Hippocampal formation (tissue), 2 donors: ENCODE results near the gene MB21D2.
A peak's percentile ranks its signal among the peaks of the same experiment; 100 is the strongest.
"Not testable (repeated sequence)": the region's sequence is repeated elsewhere in the genome, so short reads cannot be mapped to it uniquely, and the experiment has no call there.

ENCODE experiments used
- DNase-seq, 2 donors: peaks; one replicate each; lab custom pipeline; 2025; lab: John Stamatoyannopoulos, UW

MB21D2 gene, protein sequence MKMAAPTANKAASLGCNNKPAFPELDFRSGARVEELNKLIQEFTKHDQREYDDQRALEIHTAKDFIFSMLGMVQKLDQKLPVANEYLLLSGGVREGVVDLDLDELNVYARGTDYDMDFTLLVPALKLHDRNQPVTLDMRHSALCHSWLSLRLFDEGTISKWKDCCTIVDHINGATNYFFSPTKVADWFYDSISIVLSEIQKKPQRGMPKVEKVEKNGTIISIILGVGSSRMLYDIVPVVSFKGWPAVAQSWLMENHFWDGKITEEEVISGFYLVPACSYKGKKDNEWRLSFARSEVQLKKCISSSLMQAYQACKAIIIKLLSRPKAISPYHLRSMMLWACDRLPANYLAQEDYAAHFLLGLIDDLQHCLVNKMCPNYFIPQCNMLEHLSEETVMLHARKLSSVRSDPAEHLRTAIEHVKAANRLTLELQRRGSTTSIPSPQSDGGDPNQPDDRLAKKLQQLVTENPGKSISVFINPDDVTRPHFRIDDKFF

GRCh38 chr3:192917404-192918274 lies at the start of gene MB21D2:
Gene MB21D2, minus strand, starts transcription at chr3:192917856. Its CDS starts 16 bp downstream, at chr3:192917840.
- peak; percentile 81 to 83 for DNase-seq

DNA sequence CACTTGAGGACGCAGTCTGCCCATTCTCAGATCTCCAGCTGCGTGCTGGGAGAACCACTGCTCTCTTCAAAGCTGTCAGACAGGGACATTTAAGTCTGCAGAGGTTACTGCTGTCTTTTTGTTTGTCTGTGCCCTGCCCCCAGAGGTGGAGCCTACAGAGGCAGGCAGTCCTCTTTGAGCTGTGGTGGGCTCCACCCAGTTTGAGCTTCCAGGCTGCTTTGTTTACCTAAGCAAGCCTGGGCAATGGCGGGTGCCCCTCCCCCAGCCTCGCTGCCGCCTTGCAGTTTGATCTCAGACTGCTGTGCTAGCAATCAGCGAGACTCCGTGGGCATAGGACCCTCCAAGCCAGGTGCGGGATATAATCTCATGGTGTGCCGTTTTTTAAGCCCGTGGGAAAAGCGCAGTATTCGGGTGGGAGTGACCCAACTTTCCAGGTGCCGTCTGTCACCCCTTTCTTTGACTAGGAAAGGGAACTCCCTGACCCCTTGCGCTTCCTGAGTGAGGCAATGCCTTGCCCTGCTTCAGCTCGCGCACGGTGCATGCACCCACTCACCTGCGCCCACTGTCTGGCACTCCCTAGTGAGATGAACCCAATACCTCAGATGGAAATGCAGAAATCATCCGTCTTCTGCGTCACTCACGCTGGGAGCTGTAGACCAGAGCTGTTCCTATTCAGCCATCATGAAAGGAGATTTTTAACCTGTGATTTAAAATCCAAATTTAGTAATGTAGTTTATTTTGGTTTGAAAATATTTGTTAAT lies 47.5 kb upstream of the MB21D2 start:
- DNase-seq: not testable (repeated sequence)

GRCh38 chr3:192959773-192960172 lies 42.1 kb upstream of the MB21D2 start:
- DNase-seq: no peak

DNA sequence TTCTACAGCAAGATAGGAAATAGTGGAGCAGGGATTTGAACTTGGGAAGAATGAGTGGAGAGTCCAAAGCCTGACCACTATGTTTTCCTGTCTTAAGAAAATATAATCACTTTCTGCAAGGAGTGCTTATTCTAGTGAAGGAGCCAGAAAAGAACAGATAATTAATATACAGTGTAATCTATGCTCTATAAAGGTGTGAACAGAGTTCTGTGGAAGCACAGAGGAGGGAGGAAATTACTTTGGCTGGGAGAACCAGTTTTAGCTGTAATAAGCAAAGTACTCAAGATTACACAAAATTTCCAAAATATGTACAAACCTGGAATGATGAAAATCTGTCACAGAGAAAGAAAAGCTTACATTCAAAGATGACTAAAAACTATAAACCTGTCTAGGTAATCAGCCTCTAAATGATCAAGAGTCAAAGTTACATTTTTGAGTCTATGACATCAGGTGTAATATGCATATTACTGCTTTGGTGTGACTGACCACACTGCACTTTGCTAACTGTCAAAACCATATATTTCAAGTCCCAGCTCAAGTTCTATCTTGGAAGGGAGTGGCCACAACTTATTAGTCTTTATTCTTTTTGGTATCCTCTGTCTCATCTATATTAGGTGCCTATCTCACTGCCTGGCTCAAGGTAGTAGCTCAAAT lies 40.7 kb upstream of the MB21D2 start:
- DNase-seq: no peak

DNA sequence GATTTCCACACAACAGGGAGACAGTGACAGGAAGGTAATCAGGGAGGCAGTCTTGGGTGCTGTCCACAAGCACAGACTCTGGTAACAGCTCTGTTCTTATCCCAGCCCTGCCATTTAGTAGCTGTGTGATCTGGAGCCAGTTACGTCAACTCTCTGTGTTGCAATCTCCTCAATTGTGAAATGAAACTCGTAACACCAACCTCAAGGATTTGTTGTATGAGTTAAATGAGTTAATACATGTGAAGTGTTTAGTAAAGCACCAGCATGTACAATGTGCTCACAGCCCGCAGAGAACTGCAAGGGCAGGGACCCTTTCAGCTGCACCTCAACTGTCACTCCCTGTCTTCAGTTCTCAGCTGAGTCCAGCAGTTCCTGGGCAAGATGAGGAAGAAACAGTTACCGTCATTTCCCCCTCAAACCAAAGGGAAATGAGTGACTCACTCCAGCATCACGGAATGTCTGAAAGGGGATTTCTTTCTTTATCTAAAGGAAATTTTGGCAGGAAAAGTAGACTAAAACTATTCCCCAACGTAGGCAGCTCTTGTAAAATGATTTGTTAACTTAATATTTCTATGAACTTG lies 39.9 kb upstream of the MB21D2 start:
- peak; percentile 4 to 15 for DNase-seq

GRCh38 chr3:192953926-192954325 lies 36.3 kb upstream of the MB21D2 start:
- DNase-seq: no peak

- DNase-seq: no peak
Measured at GRCh38 chr3:192947421-192947820, 29.8 kb upstream of the MB21D2 start.

- no peak for DNase-seq
Measured at GRCh38 chr3:192943393-192943792, 25.7 kb upstream of the MB21D2 start.

- DNase-seq: no peak
Measured at GRCh38 chr3:192942625-192943024, 25.0 kb upstream of the MB21D2 start.

- DNase-seq: no peak
Measured at GRCh38 chr3:192940129-192940528, 22.5 kb upstream of the MB21D2 start.

DNA sequence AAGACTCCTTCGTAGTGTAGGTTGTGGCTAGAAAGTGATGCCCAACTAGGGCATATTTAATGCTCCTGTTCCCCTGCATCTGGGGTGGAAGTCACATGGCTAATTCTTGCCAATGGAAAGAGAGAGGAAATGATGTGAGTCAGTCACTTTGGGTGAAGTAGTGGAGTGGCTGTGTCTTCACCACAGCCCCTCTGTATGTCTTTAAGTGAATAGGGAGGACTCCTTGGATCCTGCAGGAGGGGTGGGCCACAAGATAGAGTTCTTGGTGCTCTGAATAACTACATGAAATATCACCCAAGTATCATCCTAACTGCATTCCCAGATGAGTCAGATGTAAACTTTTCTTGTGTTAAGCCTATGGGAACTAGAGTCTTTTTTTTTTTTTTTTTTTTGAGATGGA lies 17.8 kb upstream of the MB21D2 start:
- DNase-seq: no peak

GRCh38 chr3:192933779-192934460 lies 16.3 kb upstream of the MB21D2 start:
- DNase-seq: no peak

GRCh38 chr3:192933259-192933658 lies 15.6 kb upstream of the MB21D2 start:
- no peak for DNase-seq

DNA sequence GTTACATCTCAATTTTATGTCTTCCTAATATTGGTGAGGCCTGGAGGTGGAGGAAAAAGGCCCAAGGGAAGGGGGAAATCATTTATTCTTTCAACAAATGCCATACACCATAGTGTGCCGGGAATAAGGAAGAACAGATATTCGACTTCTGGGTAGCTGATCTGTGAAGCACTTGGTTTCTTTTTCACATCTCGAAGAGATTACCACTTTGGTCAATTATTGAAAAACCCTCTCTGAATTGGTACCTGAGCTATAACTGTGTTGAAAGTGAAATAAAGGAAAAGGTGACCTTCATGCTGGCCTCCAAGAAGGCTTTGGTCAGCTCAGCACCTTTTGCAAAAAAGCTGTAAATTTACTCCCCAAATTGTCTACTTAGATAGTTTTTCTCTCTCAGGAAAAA lies 14.2 kb upstream of the MB21D2 start:
- DNase-seq: no peak

DNA sequence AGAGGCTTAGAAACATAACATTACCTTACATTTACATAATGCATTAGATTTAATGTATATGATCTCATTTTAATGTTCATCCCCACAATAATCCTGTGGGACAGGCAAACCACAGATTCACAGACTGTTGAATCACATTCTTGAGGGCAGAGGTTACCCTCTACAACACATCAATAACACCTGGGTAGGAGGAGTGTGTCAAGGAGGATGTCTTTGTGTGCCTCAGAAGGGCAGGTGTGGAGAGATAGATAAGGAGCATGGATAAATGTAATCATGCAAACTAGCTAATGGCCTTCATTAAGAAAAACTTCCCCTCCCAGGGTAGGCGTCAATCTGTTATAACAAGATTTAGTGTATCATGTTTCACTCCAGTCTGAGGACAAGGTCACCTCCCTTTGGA lies 12.9 kb upstream of the MB21D2 start:
- no peak for DNase-seq

DNA sequence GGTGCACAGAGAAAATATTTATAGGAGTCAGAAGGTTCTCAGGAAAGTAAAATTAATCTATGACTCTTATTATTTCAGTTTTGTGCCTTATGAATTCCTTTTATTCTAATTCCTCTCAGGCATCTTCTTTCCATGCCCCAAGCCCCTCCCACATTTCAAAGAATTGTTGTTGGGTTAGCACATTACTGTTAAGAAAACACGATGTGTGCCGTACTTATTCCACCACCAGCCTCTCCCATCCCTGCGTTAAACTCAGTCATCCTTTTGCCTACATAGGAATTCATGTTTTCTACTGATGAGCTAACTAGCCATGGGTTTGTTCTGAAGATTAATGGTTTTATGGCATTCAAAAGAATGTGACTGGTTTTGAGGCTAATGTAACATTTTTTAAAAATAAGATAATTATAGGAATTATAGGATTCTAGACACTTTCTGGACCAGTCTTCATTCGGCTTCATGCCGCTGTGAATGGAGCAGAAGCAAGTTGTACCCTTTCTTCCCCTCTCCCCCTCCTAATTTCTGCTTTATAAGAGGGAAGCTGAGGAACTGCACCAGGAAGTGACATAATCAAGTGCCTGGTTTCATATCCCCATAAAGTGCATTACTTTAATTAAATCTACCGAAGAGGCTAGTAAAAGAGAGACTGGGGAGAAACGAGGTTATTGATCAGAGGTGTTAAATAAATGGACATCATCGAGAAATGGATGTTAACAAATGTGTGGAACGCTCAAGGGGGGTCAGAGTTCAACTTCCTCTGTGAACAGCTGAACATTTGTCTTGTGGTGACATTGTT lies 12.3 kb upstream of the MB21D2 start:
- DNase-seq: no peak

GRCh38 chr3:192929146-192929545 lies 11.5 kb upstream of the MB21D2 start:
- DNase-seq: no peak

DNA sequence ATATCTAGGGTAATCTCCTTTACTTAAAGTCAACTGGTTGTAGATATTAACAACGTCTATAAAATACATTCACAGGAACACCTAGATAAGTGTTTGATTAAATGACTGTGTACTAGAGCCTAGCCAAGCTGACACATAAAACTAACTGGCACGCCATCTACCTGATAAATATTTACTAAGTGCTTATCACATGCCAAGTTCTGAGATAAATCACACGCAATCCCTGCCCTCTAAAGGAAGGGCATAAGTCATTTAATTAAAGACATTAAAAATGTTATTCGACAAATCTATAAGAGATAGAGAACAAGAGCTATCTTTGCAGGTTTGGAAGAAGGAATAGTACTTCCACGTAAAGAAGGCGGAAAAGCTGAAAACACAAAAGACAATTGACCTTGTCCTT lies 11.1 kb upstream of the MB21D2 start:
- no peak for DNase-seq

- no peak for DNase-seq
Measured at GRCh38 chr3:192928016-192928415, 10.4 kb upstream of the MB21D2 start.

DNA sequence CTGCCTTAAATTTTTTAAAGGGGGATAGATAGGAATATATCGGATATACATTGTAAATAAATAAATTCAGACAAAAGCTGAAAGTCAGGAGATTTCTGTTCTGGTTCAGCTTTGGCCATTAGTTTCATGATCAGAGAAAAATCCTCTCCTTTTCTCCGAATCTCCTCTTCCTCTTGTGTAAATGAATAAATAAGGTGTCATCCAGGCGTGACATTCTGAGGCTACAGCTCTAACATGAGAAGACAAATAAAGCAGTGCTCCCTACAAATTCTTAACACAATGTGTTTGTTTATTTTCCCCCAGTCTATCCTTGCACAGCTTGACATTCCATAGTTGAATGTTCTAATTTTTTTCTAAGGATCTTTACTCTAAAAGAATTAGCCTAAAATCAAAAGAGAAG lies 9.4 kb upstream of the MB21D2 start:
- no peak for DNase-seq
